Uterus (tissue), 4 donors: ENCODE measurements around the gene ZFPM1. TPM values are rescaled to one million over a fixed set of nuclear protein-coding genes. Genes with fewer than 3 reads are reported as not detected.

Source experiments
- DNase-seq, 2 donors: peaks; one replicate each; pipeline ENCODE4 v3.0.0-alpha.2; 2019 to 2020
- H3K27ac ChIP-seq, 2 donors: fragments of 200-600 bp; sonication (generic); 1 replicate in 1 of 2; 2 replicates in 1 of 2; pipeline ENCODE4 v1.5.1; 2016 to 2018
- H3K27me3 ChIP-seq, 2 donors: fragments of 200-600 bp; sonication (generic); one replicate each; pipeline ENCODE4 v1.5.1; 2018 to 2019; ENCODE audit warnings: control low read depth in 1 of 2
- H3K36me3 ChIP-seq, 2 donors: fragments of 200-600 bp; sonication (generic); one replicate each; pipeline ENCODE4 v1.5.1; 2019; ENCODE audit warnings: control low read depth in 1 of 2
- H3K4me1 ChIP-seq, 2 donors: fragments of 200-600 bp; sonication (generic); one replicate each; pipeline ENCODE4 v1.5.1; 2018 to 2019; ENCODE audit warnings: control low read depth in 1 of 2
- H3K4me3 ChIP-seq, 2 donors: fragments of 200-600 bp; sonication (generic); 1 replicate in 1 of 2; 2 replicates in 1 of 2; pipeline ENCODE4 v1.5.1; 2018 to 2019; ENCODE audit warnings: mild to moderate bottlenecking in 1 of 2
- H3K9me3 ChIP-seq, 2 donors: fragments of 200-600 bp; sonication (generic); one replicate each; pipeline ENCODE4 v1.5.1; 2019; ENCODE audit warnings: control low read depth in 1 of 2
- POLR2A ChIP-seq, 2 donors: fragments of 450-650 bp; IDR thresholded peaks; one replicate each; pipeline ENCODE4 v1.6.1; 2016; ENCODE audit warnings: antibody characterized with exemption in 2 of 2, mild to moderate bottlenecking in 1 of 2, moderate library complexity in 1 of 2
- intact Hi-C: fragments of 100-400 bp; cut with DNase I; formaldehyde crosslinking; loops from one replicate; pipeline ENCODE4 v1.15.1; 2023; ENCODE audit warnings: low total_unique reads
- total RNA-seq, 4 donors: library from RNA; depleted of rRNA in 3 of 4; stranded (reverse); fragments of >200 nt in 3 of 4; gene quantifications; one replicate each; pipeline versions ENCODE4 v1.1.0 to v1.2.4, GENCODE V29; 2014 to 2023
- TF ChIP-seq, protein P1 (sequence below), 4 experiments: fragments of 200-600 bp in 2 of 4; fragments of 450-650 bp in 2 of 4; sonication (generic) in 2 of 4; IDR thresholded peaks; one replicate each; pipeline ENCODE4 v1.5.1; 2016 to 2019; ENCODE audit warnings: antibody characterized with exemption in 4 of 4, mild to moderate bottlenecking in 2 of 4, moderate library complexity in 1 of 4
- donor health status: DM: yes; HTN: yes; CAD: no.

The ZFPM1 gene
- total RNA-seq, 4 donors from 2014 or later = under 0.01 to 6.9 (median 0.77) TPM

- intact Hi-C loops = loop anchor here (10.0 kb wide), 1 partner anchor 84 kb away; no protein-coding TSS in a partner anchor
- Histone ChIP-seq H3K27me3 (no peaks in the 10 kb centered on the region), H3K27ac (no peak overlapping the region), H3K36me3 (no peaks in the 10 kb centered on the region), H3K9me3 (no peaks in the 10 kb centered on the region), H3K4me3 (no peak overlapping the region), H3K4me1 (peaks cover 4 to 9% of the 10 kb centered on the region in 2 donors)
- DNase-seq = no peak
- no peak for TF ChIP-seq POLR2A (IDR thresholded peaks at IDR 0.05)
- TF ChIP-seq, protein P1, sequence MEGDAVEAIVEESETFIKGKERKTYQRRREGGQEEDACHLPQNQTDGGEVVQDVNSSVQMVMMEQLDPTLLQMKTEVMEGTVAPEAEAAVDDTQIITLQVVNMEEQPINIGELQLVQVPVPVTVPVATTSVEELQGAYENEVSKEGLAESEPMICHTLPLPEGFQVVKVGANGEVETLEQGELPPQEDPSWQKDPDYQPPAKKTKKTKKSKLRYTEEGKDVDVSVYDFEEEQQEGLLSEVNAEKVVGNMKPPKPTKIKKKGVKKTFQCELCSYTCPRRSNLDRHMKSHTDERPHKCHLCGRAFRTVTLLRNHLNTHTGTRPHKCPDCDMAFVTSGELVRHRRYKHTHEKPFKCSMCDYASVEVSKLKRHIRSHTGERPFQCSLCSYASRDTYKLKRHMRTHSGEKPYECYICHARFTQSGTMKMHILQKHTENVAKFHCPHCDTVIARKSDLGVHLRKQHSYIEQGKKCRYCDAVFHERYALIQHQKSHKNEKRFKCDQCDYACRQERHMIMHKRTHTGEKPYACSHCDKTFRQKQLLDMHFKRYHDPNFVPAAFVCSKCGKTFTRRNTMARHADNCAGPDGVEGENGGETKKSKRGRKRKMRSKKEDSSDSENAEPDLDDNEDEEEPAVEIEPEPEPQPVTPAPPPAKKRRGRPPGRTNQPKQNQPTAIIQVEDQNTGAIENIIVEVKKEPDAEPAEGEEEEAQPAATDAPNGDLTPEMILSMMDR (IDR thresholded peaks at IDR 0.05) = no peak
These were observed 75.8 kb downstream of the ZFPM1 start for GRCh38 chr16:88528902-88529318.

GRCh38 chr16:88529596-88529995 is 76.5 kb downstream of the ZFPM1 start:
- DNase-seq = no peak
- TF ChIP-seq, protein P1 (IDR thresholded peaks at IDR 0.05) = no peak
- TF ChIP-seq POLR2A (IDR thresholded peaks at IDR 0.05) = no peak
- Histone ChIP-seq H3K4me3 (no peak overlapping the region), H3K27ac (no peak overlapping the region), H3K27me3 (no peaks in the 10 kb centered on the region), H3K9me3 (no peaks in the 10 kb centered on the region), H3K4me1 (peaks cover 4 to 9% of the 10 kb centered on the region in 2 donors), H3K36me3 (no peaks in the 10 kb centered on the region)
- intact Hi-C loops = loop anchor here (10.0 kb wide), 1 partner anchor 85 kb away; no protein-coding TSS in a partner anchor

GRCh38 chr16:88530051-88530857 is 77.2 kb downstream of the ZFPM1 start:
- Histone ChIP-seq H3K4me3 (no peak overlapping the region), H3K36me3 (no peaks in the 10 kb centered on the region), H3K27ac (no peak overlapping the region), H3K9me3 (no peaks in the 10 kb centered on the region), H3K27me3 (no peaks in the 10 kb centered on the region), H3K4me1 (peaks cover 4 to 14% of the 10 kb centered on the region in 2 donors)
- TF ChIP-seq, protein P1 (IDR thresholded peaks at IDR 0.05) = no peak
- TF ChIP-seq POLR2A (IDR thresholded peaks at IDR 0.05) = no peak
- no peak for DNase-seq
- intact Hi-C loops = no loop called here

DNA sequence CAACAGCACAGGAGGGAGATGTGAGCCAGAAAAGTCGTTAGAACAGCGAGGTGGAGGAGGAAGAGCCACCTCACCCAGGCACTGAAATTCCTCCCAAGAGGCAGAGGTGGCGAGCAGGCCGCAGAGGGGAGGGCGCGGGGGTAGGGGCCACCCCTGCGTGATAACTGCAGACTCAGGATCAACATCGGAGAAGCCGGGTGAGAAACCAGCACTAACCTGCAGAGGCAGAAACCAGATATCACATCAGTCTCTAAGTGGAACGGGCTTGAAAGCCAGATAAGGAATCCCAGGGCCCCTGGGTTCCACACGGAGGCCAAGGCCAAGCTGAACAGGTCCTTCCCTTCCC is 77.8 kb downstream of the ZFPM1 start:
- H3K27me3 ChIP-seq = no peaks in the 10 kb centered on the region
- H3K27ac ChIP-seq = no peak overlapping the region
- TF ChIP-seq, protein P1 (IDR thresholded peaks at IDR 0.05) = no peak
- no peak for TF ChIP-seq POLR2A (IDR thresholded peaks at IDR 0.05)
- no peaks in the 10 kb centered on the region for H3K36me3 ChIP-seq
- intact Hi-C loops = no loop called here
- no peak for DNase-seq
- H3K9me3 ChIP-seq = no peaks in the 10 kb centered on the region
- peaks cover 4 to 18% of the 10 kb centered on the region in 2 donors for H3K4me1 ChIP-seq
- H3K4me3 ChIP-seq = no peak overlapping the region

- Histone ChIP-seq H3K9me3 (no peaks in the 10 kb centered on the region), H3K4me1 (peaks cover 4 to 18% of the 10 kb centered on the region in 2 donors), H3K27ac (no peak overlapping the region), H3K36me3 (no peaks in the 10 kb centered on the region), H3K4me3 (no peak overlapping the region), H3K27me3 (no peaks in the 10 kb centered on the region)
- DNase-seq = no peak
- TF ChIP-seq, protein P1 (IDR thresholded peaks at IDR 0.05) = no peak
- TF ChIP-seq POLR2A (IDR thresholded peaks at IDR 0.05) = no peak
- intact Hi-C loops = no loop called here
These were observed 78.3 kb downstream of the ZFPM1 start for GRCh38 chr16:88531346-88531745.
